Measurements from ENCODE around the gene PDLIM1.

Gene PDLIM1

DNA sequence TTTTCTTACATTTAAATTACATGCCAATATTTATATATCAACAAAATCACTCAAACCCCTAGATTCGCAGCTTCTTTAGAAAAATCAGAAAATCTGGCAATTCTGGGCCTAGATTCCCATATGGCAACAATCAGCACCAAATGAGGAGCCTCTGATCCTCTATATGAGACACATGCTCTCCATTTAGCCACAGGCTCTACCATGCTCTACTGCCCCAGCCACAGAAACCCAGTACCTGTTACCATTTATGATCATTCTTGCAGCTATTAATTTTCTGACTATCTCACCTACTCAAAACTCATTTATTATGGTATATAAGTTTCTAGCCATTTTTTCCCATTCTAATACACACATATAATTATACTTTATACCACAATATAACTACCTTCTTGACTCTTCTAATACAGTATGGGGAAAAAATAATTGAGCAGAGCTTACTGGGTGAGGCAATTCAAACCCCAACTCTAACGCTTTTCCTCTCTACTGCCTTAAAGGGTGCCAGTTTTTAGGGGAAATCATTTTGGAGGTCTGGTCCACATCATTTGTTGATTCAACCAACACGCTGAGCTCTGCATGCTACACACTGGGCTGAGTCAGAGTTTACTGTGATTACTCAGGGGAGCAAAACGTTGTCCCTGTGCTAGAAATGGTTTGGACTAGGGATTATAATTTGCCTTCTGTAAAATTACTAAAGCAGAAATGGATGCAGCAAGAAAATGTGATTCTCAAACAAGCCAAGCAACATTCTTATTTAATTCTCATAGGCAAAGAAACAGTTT lies 11.6 kb downstream of the PDLIM1 start:
- in situ Hi-C loops (cut with MboI; ENCODE audit: low pct_unique_long_range_greater_than_20kb, low sequenced_read_pairs, unreplicated experiment): no loop called here
- no peak for DNase-seq (ENCODE audit: low spot score)
- no peak for TF ChIP-seq CTCF (IDR thresholded peaks at IDR 0.05; ENCODE audit: extremely low read depth, insufficient read depth, missing control alignments)

- no peak for DNase-seq (ENCODE audit: low spot score)
- no peak for TF ChIP-seq CTCF (IDR thresholded peaks at IDR 0.05; ENCODE audit: extremely low read depth, insufficient read depth, missing control alignments)
- in situ Hi-C loops (cut with MboI; ENCODE audit: low pct_unique_long_range_greater_than_20kb, low sequenced_read_pairs, unreplicated experiment): no loop called here
These were observed 12.5 kb downstream of the PDLIM1 start for GRCh38 chr10:95278061-95278988.

DNA sequence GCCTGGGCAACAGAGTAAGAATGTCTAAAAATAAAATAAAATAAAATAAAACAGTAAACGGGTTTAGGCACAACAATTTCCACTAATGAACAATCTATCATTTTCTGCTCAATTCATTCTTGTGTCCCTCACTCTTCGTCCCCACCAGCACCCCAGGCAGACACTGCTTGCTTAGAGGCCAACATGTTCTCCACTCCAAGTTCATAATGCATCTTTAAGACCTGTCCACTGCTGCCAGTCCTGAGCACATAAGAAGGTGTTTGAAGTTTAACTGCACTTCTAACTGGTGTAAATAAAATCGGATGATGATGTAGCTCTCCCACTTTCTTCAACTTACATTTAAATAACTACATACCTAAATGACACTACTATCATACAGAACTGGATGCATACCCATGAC lies 13.2 kb downstream of the PDLIM1 start:
- no peak for DNase-seq (ENCODE audit: low spot score)
- TF ChIP-seq CTCF (IDR thresholded peaks at IDR 0.05; ENCODE audit: extremely low read depth, insufficient read depth, missing control alignments): no peak
- in situ Hi-C loops (cut with MboI; ENCODE audit: low pct_unique_long_range_greater_than_20kb, low sequenced_read_pairs, unreplicated experiment): no loop called here

DNA sequence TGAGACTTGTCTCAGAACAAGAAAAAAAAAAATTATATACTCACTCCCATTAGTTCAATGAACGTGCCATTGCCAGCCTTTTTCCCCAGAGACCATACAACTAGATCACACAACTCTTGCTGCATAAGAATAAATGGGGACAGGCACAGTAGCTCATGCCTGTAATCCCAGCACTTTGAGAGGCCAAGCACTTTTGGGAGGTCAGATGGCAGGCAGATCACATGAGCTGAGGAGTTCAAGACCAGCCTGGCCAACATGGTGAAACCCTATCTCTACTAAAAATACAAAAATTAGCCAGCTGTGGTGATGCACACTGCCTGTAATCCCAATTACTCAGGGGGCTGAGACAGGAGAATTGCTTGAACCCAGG lies 13.6 kb downstream of the PDLIM1 start:
- TF ChIP-seq CTCF (IDR thresholded peaks at IDR 0.05; ENCODE audit: extremely low read depth, insufficient read depth, missing control alignments): no peak
- DNase-seq (ENCODE audit: low spot score): no peak
- in situ Hi-C loops (cut with MboI; ENCODE audit: low pct_unique_long_range_greater_than_20kb, low sequenced_read_pairs, unreplicated experiment): no loop called here

- in situ Hi-C loops (cut with MboI; ENCODE audit: low pct_unique_long_range_greater_than_20kb, low sequenced_read_pairs, unreplicated experiment): no loop called here
- no peak for TF ChIP-seq CTCF (IDR thresholded peaks at IDR 0.05; ENCODE audit: extremely low read depth, insufficient read depth, missing control alignments)
- DNase-seq (ENCODE audit: low spot score): no peak
These were observed 14.2 kb downstream of the PDLIM1 start for GRCh38 chr10:95276367-95277200.

DNA sequence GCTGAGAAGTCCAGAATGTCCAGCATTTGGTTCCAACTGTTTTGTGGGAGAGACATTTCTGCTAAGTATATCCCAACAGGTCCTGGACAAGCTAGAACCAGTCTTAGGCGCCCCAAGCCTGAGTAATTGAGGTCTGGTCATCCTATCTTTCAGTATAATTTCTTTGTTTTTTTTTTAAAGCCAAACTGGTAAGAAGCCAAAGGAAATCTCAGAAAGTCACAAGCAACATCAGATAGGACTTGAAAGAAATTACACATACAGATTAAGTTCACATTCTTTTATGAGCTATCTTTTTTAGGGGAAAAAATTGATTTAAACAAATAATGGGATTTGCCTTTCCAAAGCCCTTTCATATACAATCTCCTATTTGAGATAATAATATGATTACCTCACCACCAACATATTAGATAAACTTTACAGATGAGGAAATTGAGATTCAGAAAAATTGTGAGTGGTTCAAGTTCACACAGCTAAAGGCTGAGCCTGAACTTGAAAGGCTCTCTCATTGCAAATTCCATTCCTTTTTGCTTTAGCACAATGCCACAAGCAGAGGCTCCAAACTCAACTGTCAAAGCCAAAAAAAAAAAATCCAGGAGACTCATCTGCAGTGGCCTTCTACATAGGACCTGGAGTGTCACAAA lies 15.0 kb downstream of the PDLIM1 start:
- in situ Hi-C loops (cut with MboI; ENCODE audit: low pct_unique_long_range_greater_than_20kb, low sequenced_read_pairs, unreplicated experiment): no loop called here
- no peak for DNase-seq (ENCODE audit: low spot score)

More for the DNA sequence above, 15.0 kb downstream of the PDLIM1 start:
- TF ChIP-seq CTCF (IDR thresholded peaks at IDR 0.05; ENCODE audit: extremely low read depth, insufficient read depth, missing control alignments): no peak

Measured in GM13977 (cell line).